ENCODE data around the gene LOXHD1.

DNA sequence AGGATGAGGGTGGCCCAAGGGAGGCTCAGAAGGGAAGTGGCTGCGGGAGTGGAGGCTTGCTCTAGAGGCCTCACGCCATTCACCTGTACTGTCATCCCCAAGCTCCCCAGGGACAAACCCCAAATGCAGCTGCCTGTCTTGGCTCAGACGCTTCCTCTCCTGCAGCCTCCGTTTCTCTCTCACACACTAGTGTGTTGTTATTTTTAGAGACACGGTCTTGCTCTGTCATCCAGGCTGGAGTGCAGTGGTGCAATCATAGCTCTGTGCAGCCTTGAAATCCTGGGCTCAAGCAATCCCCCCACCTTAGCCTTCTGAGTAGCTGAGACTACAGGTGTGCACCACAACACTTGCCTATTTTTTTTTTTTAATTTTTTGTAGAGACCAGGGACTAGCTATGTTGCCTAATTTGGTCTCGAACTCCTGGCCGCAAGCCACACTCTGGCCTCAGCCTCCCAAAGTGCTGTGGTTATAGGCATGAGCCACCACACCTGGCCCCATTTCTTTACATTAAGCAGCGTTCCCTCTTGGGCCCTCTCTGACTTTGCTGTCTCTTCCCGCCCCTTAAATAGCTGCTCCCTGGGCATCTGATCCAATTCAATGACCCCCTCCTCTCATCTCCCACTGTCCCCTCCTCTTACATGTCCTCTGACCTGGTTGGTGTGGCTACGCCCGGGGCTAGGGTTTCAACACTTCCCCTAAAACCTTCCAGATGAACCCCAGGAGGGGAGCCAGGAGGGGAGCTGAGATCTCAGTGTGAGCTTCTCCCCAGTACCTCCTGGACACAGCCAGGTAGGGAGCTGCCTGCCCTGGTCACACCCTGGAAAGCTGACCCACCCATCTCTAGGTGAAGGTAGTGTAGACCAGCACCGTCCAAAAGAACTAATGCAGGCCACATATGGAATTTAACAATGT, 24.0 kb upstream of the LOXHD1 start:
- TF ChIP-seq MAFK (IDR thresholded peaks at IDR 0.05; ENCODE audit: low read depth, low read length) (no peak), MXI1 (IDR thresholded peaks at IDR 0.05; ENCODE audit: borderline replicate concordance, low read depth, low read length) (no peak), USF2 (IDR thresholded peaks at IDR 0.05; ENCODE audit: low read depth, low read length) (no peak), POLR2A (IDR thresholded peaks at IDR 0.05; ENCODE audit: low read depth, low read length) (no peak), RCOR1 (IDR thresholded peaks at IDR 0.05; ENCODE audit: insufficient replicate concordance, low read length) (no peak), ELK1 (IDR thresholded peaks at IDR 0.05; ENCODE audit: borderline replicate concordance, low read depth, low read length) (no peak), RAD21 (IDR thresholded peaks at IDR 0.05; ENCODE audit: low read length) (no peak), MAZ (IDR thresholded peaks at IDR 0.05; ENCODE audit: borderline replicate concordance, low read depth, low read length) (no peak), CHD1 (IDR thresholded peaks at IDR 0.05; ENCODE audit: low read depth, low read length) (no peak), RFX5 (IDR thresholded peaks at IDR 0.05; ENCODE audit: low read depth, low read length) (no peak), NFE2L2 (IDR thresholded peaks at IDR 0.05; ENCODE audit: low read depth, low read length) (no peak), SMC3 (IDR thresholded peaks at IDR 0.05; ENCODE audit: low read depth, low read length) (no peak)
- TF ChIP-seq, protein P1, sequence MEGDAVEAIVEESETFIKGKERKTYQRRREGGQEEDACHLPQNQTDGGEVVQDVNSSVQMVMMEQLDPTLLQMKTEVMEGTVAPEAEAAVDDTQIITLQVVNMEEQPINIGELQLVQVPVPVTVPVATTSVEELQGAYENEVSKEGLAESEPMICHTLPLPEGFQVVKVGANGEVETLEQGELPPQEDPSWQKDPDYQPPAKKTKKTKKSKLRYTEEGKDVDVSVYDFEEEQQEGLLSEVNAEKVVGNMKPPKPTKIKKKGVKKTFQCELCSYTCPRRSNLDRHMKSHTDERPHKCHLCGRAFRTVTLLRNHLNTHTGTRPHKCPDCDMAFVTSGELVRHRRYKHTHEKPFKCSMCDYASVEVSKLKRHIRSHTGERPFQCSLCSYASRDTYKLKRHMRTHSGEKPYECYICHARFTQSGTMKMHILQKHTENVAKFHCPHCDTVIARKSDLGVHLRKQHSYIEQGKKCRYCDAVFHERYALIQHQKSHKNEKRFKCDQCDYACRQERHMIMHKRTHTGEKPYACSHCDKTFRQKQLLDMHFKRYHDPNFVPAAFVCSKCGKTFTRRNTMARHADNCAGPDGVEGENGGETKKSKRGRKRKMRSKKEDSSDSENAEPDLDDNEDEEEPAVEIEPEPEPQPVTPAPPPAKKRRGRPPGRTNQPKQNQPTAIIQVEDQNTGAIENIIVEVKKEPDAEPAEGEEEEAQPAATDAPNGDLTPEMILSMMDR (conservative IDR thresholded peaks at IDR 0.05; ENCODE audit: low read depth, low read length), result no peak
